ENCODE measurements around the gene SDC1.

GRCh38 chr2:20150806-20151571 lies 73.9 kb downstream of the SDC1 start:
- TF ChIP-seq CTCF (IDR thresholded peaks at IDR 0.05) (no peak), POLR2A (IDR thresholded peaks at IDR 0.05) (no peak), POLR2AphosphoS5 (IDR thresholded peaks at IDR 0.05; ENCODE audit: insufficient read depth in 1 of 2, low read depth in 1 of 2) (no peak)

Data from vagina (tissue), 2 donors.